HCT116 (cell line): Measurements from ENCODE around the gene CEP70. TPM values are rescaled to one million over a fixed set of nuclear protein-coding genes. Genes with fewer than 3 reads are reported as not detected.
A peak's percentile ranks its signal among the peaks of the same experiment; 100 is the strongest.

Experiments used
- ATAC-seq: fragments of 200-7000 bp; cut with Tn5 transposase; 2 replicates; pipeline ENCODE4 v1.9.1; 2020; ENCODE audit warnings: mild to moderate bottlenecking, moderate library complexity
- BruUV-seq: library from RNA; stranded (reverse); fragments of 400-500 nt; replicated peaks from 2 replicates; lab custom pipeline; 2021; lab: Mats Ljungman, UMichigan
- CTCF ChIA-PET: fragments of 300-600 bp; sonication (Branson Sonifier 250); formaldehyde crosslinking; loops from one replicate; lab custom pipeline; 2021; ENCODE audit warnings: antibody characterized with exemption; lab: Charles Lee
- POLR2A ChIA-PET: fragments of 300-600, 350-600 bp; sonication (Branson Sonifier 250); formaldehyde crosslinking; loops from one replicate; lab custom pipeline; 2021; ENCODE audit warnings: antibody characterized with exemption; lab: Charles Lee
- RAD21 ChIA-PET, 2 experiments: fragments of 300-600 bp; sonication (Branson Sonifier 250); formaldehyde crosslinking; loops; one replicate each; lab custom pipeline; 2023; ENCODE audit warnings: low total read pairs in 2 of 2; ENCODE audit not compliant: uncharacterized antibody in 2 of 2, unreplicated experiment in 2 of 2, low non-redundant PET in 1 of 2; lab: Charles Lee
- DNase-seq: peaks from one replicate; pipeline ENCODE4 v3.0.0-alpha.2; 2010; ENCODE audit warnings: low read depth, low spot score
- H2AFZ ChIP-seq: fragments of 200-600 bp; shearing (Covaris generic), sonication (generic); 2 replicates; pipeline ENCODE4 v1.6.1; 2017; ENCODE audit warnings: low read depth, mixed run types, mixed read lengths, antibody characterized with exemption, low read length; ENCODE audit not compliant: poor library complexity, severe bottlenecking
- H3K27ac ChIP-seq: 2 replicates; pipeline ENCODE4 v1.5.1; 2012; ENCODE audit warnings: low read depth, low read length
- H3K27me3 ChIP-seq: fragments of 200-600 bp; sonication (generic); 2 replicates; pipeline ENCODE4 v1.6.1; 2016; ENCODE audit warnings: mixed run types, low read length, mixed read lengths; ENCODE audit not compliant: insufficient read depth
- H3K36me3 ChIP-seq, 2 experiments: fragments of 200-500 bp in 1 of 2; fragments of 200-600 bp in 1 of 2; sonication (Bioruptor generic) in 1 of 2; sonication (generic) in 1 of 2; 2 replicates each; pipeline versions ENCODE4 v1.5.1 to v1.6.1; 2014 to 2016; ENCODE audit warnings: low read length in 2 of 2, inconsistent platforms in 1 of 2, mixed read lengths in 1 of 2, mixed run types in 1 of 2; ENCODE audit not compliant: insufficient read depth in 2 of 2, control insufficient read depth in 1 of 2
- H3K4me1 ChIP-seq, 2 experiments: fragments of 200-600 bp in 1 of 2; sonication (generic) in 1 of 2; 2 replicates each; pipeline versions ENCODE4 v1.5.1 to v1.6.1; 2012 to 2017; ENCODE audit warnings: low read length in 2 of 2, inconsistent platforms in 1 of 2, mild to moderate bottlenecking in 1 of 2, mixed read lengths in 1 of 2, mixed run types in 1 of 2, moderate library complexity in 1 of 2; ENCODE audit not compliant: insufficient read depth in 2 of 2, control insufficient read depth in 1 of 2
- H3K4me2 ChIP-seq: fragments of 200-600 bp; sonication (generic); 2 replicates; pipeline ENCODE4 v1.6.1; 2017; ENCODE audit warnings: mixed run types, low read length, mixed read lengths
- H3K4me3 ChIP-seq, 2 experiments: fragments of 200-600 bp in 1 of 2; sonication (generic) in 1 of 2; replicated peaks in 1 of 2; 2 replicates each; pipeline ENCODE4 v1.5.1; 2011 to 2016; ENCODE audit warnings: low read length in 2 of 2, control low read depth in 1 of 2, low read depth in 1 of 2, mild to moderate bottlenecking in 1 of 2, mixed read lengths in 1 of 2, mixed run types in 1 of 2
- H3K79me2 ChIP-seq: fragments of 200-600 bp; sonication (generic); 2 replicates; pipeline ENCODE4 v1.6.1; 2017; ENCODE audit warnings: mild to moderate bottlenecking, mixed run types, low read length, moderate library complexity, mixed read lengths; ENCODE audit not compliant: insufficient read depth
- H3K9ac ChIP-seq: fragments of 200-600 bp; sonication (generic); 2 replicates; pipeline ENCODE4 v1.6.1; 2016; ENCODE audit warnings: low read length, mixed read lengths
- H3K9me2 ChIP-seq: fragments of 200-600 bp; sonication (generic), shearing (Covaris generic); 2 replicates; pipeline ENCODE4 v1.6.1; 2017; ENCODE audit warnings: mixed run types, mild to moderate bottlenecking, moderate library complexity; ENCODE audit not compliant: insufficient read depth
- H3K9me3 ChIP-seq, 2 experiments: fragments of 200-500 bp in 1 of 2; fragments of 200-600 bp in 1 of 2; sonication (Bioruptor generic) in 1 of 2; sonication (generic) in 1 of 2; 2 replicates each; pipeline ENCODE4 v1.6.1; 2014 to 2017; ENCODE audit warnings: low read length in 2 of 2, mixed read lengths in 2 of 2, inconsistent platforms in 1 of 2, low read depth in 1 of 2, mild to moderate bottlenecking in 1 of 2, mixed run types in 1 of 2, moderate library complexity in 1 of 2; ENCODE audit not compliant: control insufficient read depth in 1 of 2, insufficient read depth in 1 of 2
- H4K20me1 ChIP-seq: fragments of 200-600 bp; sonication (generic), shearing (Covaris generic); 2 replicates; pipeline ENCODE4 v1.6.1; 2017; ENCODE audit warnings: mixed run types, mild to moderate bottlenecking, moderate library complexity; ENCODE audit not compliant: insufficient read depth
- CTCF ChIP-seq, 3 experiments: fragments of 200-600 bp in 1 of 3; sonication (generic) in 1 of 3; IDR thresholded peaks in 2 of 3; conservative IDR thresholded peaks in 1 of 3; 2 replicates each; pipeline ENCODE4 v1.5.1; 2012 to 2017; ENCODE audit warnings: low read depth in 2 of 3, low read length in 2 of 3, antibody characterized with exemption in 1 of 3, borderline replicate concordance in 1 of 3, control low read depth in 1 of 3, mild to moderate bottlenecking in 1 of 3, mixed read lengths in 1 of 3, mixed run types in 1 of 3, moderate library complexity in 1 of 3; ENCODE audit not compliant: insufficient read depth in 1 of 3
- MAX ChIP-seq: IDR thresholded peaks from 2 replicates; pipeline ENCODE4 v1.6.1; 2012
- RAD21 ChIP-seq: IDR thresholded peaks from 2 replicates; pipeline ENCODE4 v1.6.1; 2012; ENCODE audit warnings: low read depth, mild to moderate bottlenecking
- SP1 ChIP-seq: IDR thresholded peaks from 2 replicates; pipeline ENCODE4 v1.6.1; 2012; ENCODE audit warnings: low read depth
- YY1 ChIP-seq: IDR thresholded peaks from 2 replicates; pipeline ENCODE4 v1.6.1; 2011; ENCODE audit warnings: low read length, low read depth, moderate library complexity, mild to moderate bottlenecking; ENCODE audit not compliant: insufficient replicate concordance; ENCODE audit errors: extremely low read depth
- ZBTB33 ChIP-seq: IDR thresholded peaks from 2 replicates; pipeline ENCODE4 v1.6.1; 2011; ENCODE audit warnings: mild to moderate bottlenecking, low read length, moderate library complexity; ENCODE audit not compliant: insufficient replicate concordance; ENCODE audit errors: extremely low read depth
- intact Hi-C: fragments of 100-400 bp; cut with micrococcal nuclease; formaldehyde crosslinking; loops from 2 replicates; pipeline ENCODE4 v1.10.0; 2022
- total RNA-seq: library from RNA; stranded (reverse); gene quantifications from one replicate; pipeline ENCODE4 v1.2.1, GENCODE V29; 2021; ENCODE audit not compliant: unreplicated experiment

The CEP70 gene
- total RNA-seq, 1 experiment from 2014 or later = 38.7 TPM

DNA sequence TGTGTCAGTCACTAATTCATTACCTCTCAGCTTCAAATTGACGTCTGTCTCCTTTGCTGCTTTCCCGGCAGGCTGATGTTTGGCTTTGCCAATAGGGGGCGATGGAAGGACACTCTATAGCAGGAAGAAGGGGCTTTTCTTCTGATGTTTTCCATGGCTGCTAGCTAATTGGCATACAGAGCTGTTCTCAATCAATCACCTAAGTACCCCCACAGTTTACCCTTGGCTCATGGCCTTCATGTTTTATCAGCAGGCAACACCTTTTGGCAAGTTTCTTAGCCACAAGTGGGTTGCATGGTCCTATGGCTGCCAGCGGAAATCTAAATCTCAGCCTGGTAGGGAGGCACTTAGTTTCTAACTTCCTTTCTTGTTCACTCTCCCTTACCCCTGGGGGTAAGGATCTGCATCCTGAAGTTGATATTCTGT is 114.6 kb downstream of the CEP70 start:
- Histone ChIP-seq H3K36me3 (no peaks in the 10 kb centered on the region), H3K4me2 (no peak overlapping the region), H3K4me3 (no peak overlapping the region), H3K4me1 (no peaks in the 10 kb centered on the region), H3K27me3 (no peaks in the 10 kb centered on the region), H3K79me2 (no peaks in the 10 kb centered on the region), H3K27ac (no peak overlapping the region), H3K9me3 (no peaks in the 10 kb centered on the region), H2AFZ (no peak overlapping the region), H3K9me2 (no peaks in the 10 kb centered on the region), H3K9ac (no peak overlapping the region), H4K20me1 (no peaks in the 10 kb centered on the region)
- POLR2A ChIA-PET = interaction anchor here (1.1 to 1.2 kb wide), 2 partner anchors 114 to 437 kb away, joined by 3 to 4 read pairs; partner anchors contain the start of gene CEP70
- DNase-seq = peak; percentile 35
- RAD21 ChIA-PET = interaction anchor here (0.5 to 1.1 kb wide), 5 partner anchors 17 to 444 kb away, joined by 3 to 4 read pairs (median 3); partner anchors contain the start of gene CEP70 (in 1 of the 2)
- CTCF ChIA-PET = interaction anchor here (0.6 to 2.2 kb wide), 14 partner anchors 13 to 850 kb away, joined by 3 to 32 read pairs (median 4); partner anchors contain the start of gene CEP70
- intact Hi-C loops = loop anchor here (2.0 to 10.0 kb wide), 3 partner anchors 215 to 845 kb away; no protein-coding TSS in a partner anchor
- peak; percentile 87 for ATAC-seq
- TF ChIP-seq ZBTB33 = no peak
- TF ChIP-seq MAX = no peak
- TF ChIP-seq RAD21 = peak; percentile 80
- peak; percentile 65 to 97 (median 91); a peak in 5 of 6 replicates for TF ChIP-seq CTCF (IDR thresholded peaks at IDR 0.05 in 2 of 3, conservative IDR thresholded peaks at IDR 0.05 in 1 of 3; ENCODE audit: borderline replicate concordance in 1 of 3, insufficient read depth in 1 of 3, low read depth in 2 of 3, low read length in 2 of 3)
- no peak for TF ChIP-seq YY1
- no peak for TF ChIP-seq SP1
- no TSS peak for BruUV-seq
